ENCODE data around the gene PSAT1.

DNA sequence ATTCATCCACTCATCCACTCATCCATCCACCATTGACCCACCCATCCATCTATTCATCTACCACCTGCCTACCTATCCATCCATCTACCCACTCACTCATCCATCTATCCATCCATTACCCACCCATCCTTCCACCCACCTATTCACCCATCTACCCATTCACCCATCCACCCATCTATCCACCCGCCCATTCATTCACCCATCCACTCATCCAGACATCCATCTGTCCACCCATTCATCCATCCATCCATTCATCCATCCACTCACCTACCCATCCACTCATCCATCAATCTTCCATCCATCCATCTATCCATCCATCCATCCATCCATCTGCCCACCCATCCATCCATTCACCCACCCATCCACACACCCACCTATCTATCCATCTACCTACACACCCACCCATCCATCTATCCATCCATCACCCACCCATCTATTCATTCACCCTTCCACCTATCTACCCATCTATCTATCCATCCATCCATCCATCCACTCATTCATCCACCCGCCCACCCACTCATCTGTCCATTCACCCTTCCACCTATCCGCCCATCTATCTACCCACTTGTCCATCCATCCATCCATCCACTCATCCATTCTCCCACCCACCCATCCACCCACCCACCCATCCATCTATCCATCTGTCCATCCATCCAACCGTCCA lies 23.2 kb downstream of the PSAT1 start:
- no peak for TF ChIP-seq RXRA (IDR thresholded peaks at IDR 0.05; ENCODE audit: insufficient read depth, low read depth, low read length)
- TF ChIP-seq, protein P1, sequence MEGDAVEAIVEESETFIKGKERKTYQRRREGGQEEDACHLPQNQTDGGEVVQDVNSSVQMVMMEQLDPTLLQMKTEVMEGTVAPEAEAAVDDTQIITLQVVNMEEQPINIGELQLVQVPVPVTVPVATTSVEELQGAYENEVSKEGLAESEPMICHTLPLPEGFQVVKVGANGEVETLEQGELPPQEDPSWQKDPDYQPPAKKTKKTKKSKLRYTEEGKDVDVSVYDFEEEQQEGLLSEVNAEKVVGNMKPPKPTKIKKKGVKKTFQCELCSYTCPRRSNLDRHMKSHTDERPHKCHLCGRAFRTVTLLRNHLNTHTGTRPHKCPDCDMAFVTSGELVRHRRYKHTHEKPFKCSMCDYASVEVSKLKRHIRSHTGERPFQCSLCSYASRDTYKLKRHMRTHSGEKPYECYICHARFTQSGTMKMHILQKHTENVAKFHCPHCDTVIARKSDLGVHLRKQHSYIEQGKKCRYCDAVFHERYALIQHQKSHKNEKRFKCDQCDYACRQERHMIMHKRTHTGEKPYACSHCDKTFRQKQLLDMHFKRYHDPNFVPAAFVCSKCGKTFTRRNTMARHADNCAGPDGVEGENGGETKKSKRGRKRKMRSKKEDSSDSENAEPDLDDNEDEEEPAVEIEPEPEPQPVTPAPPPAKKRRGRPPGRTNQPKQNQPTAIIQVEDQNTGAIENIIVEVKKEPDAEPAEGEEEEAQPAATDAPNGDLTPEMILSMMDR (IDR thresholded peaks at IDR 0.05; ENCODE audit: control extremely low read depth in 1 of 3, insufficient read depth in 1 of 3, low read depth in 1 of 3, low read length in 3 of 3): no peak
- TF ChIP-seq, protein P2, sequence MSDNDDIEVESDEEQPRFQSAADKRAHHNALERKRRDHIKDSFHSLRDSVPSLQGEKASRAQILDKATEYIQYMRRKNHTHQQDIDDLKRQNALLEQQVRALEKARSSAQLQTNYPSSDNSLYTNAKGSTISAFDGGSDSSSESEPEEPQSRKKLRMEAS (IDR thresholded peaks at IDR 0.05): no peak

All from H1 (cell line).